Cardiac muscle cell (in vitro differentiated cells and primary cell): ENCODE data around the gene RAD9B. TPM values are rescaled to one million over a fixed set of nuclear protein-coding genes. Genes with fewer than 3 reads are reported as not detected.
"Not testable (repeated sequence)": the region's sequence is repeated elsewhere in the genome, so short reads cannot be mapped to it uniquely, and the experiment has no call there.

Experiments
- DNase-seq, 2 donors: peaks; one replicate each; pipeline versions ENCODE4 v3.0.0 to v3.0.0-alpha.2; 2010 to 2017; ENCODE audit warnings: low read depth in 1 of 2, low spot score in 1 of 2
- H3K27ac ChIP-seq: fragments of 200-600 bp; sonication (generic); 2 replicates; pipeline ENCODE4 v1.5.1; 2016
- H3K27me3 ChIP-seq: fragments of 200-600 bp; sonication (generic); 2 replicates; pipeline ENCODE4 v1.6.0; 2016; ENCODE audit warnings: control low read depth
- H3K36me3 ChIP-seq: fragments of 200-600 bp; sonication (generic); 2 replicates; pipeline ENCODE4 v1.5.1; 2016; ENCODE audit warnings: control low read depth
- H3K4me1 ChIP-seq: fragments of 200-600 bp; sonication (generic); 2 replicates; pipeline ENCODE4 v1.8.1; 2017; ENCODE audit warnings: low read depth, mild to moderate bottlenecking, mixed run types
- H3K4me3 ChIP-seq: fragments of 200-600 bp; sonication (generic); 2 replicates; pipeline ENCODE4 v1.5.1; 2016; ENCODE audit warnings: mild to moderate bottlenecking
- H3K9me3 ChIP-seq: fragments of 200-600 bp; sonication (generic); 2 replicates; pipeline ENCODE4 v1.5.1; 2017; ENCODE audit warnings: low read depth, mild to moderate bottlenecking, control low read depth
- polyA plus RNA-seq: library from polyadenylated mRNA; unstranded; fragments of >200 nt; fragmentation: Nextera tagmentation; extraction: Ambion mirVana; gene quantifications from 2 replicates; pipeline ENCODE4 v1.2.1, GENCODE V29; 2016
- total RNA-seq: library from RNA; depleted of rRNA; stranded (reverse); fragments of >200 nt; gene quantifications from 2 replicates; pipeline ENCODE4 v1.2.3, GENCODE V29; 2016
- TF ChIP-seq, protein P1 (sequence below): IDR thresholded peaks from 2 replicates; pipeline ENCODE4 v1.5.1; 2012; ENCODE audit warnings: low read depth, mild to moderate bottlenecking, low read length

The RAD9B gene
- total and polyA plus RNA-seq, 2 experiments from 2014 or later: 1.1 to 2.3 TPM

DNA sequence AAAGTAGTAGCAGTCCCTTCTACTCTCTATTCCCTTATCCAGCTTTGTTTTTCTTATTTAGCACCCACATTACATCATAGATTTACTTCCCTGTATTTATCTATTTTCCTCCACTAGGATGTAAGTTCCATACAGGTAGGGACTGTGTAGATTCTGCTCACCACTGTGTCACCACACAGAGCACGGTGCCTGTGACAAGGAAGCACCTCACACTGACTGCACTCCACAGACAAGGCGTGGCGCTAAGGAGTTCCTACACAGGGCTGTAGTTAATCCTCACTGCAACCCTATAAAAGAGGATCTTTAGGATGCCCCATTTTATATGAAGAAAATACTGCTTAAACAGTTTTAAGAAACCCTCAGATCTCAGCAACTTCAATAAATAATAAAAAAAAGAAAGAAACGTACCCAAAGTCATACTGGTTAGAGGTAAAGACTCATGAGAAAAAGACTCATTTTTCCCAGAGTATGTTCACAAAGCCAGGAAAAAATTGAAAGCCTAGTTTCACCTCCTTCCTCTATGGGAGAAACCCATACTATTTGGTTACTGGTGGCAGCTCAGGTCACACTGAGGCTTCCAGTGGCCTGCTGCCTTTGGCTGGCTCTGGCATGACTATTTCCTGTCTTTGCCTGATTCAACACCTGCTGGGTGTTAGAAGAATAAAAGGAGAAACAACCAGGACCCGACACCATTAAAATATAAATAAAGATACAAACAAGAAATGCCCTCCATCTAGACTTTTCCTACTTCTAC is 36.9 kb downstream of the RAD9B start:
- Histone ChIP-seq H3K27ac (peak overlapping the region; percentile 83), H3K36me3 (peaks cover 4% of the 10 kb centered on the region), H3K4me3 (no peak overlapping the region), H3K27me3 (no peaks in the 10 kb centered on the region), H3K9me3 (no peaks in the 10 kb centered on the region), H3K4me1 (peaks cover 74% of the 10 kb centered on the region)
- no peak for DNase-seq
- TF ChIP-seq, protein P1, sequence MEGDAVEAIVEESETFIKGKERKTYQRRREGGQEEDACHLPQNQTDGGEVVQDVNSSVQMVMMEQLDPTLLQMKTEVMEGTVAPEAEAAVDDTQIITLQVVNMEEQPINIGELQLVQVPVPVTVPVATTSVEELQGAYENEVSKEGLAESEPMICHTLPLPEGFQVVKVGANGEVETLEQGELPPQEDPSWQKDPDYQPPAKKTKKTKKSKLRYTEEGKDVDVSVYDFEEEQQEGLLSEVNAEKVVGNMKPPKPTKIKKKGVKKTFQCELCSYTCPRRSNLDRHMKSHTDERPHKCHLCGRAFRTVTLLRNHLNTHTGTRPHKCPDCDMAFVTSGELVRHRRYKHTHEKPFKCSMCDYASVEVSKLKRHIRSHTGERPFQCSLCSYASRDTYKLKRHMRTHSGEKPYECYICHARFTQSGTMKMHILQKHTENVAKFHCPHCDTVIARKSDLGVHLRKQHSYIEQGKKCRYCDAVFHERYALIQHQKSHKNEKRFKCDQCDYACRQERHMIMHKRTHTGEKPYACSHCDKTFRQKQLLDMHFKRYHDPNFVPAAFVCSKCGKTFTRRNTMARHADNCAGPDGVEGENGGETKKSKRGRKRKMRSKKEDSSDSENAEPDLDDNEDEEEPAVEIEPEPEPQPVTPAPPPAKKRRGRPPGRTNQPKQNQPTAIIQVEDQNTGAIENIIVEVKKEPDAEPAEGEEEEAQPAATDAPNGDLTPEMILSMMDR: no peak

DNA sequence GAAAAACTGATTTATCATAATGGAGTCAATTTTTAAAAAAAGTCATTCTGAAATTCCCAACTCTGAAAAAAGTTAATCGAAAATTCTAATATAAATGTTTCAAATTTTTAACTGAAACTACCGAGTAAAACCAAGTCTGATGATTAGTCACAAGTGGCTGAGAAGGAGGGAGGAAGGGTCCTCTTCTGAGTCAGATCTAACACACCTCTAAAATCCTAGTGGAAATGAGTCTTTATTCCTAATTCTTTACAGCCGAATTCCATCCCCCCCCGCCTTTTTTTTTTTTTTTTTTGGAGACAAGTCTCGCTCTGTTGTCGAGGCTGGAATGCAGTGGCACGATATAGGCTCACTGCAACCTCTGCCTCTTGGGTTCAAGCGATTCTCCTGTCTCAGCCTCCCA is 37.9 kb downstream of the RAD9B start:
- H3K36me3 ChIP-seq: peaks cover 4% of the 10 kb centered on the region
- no peaks in the 10 kb centered on the region for H3K27me3 ChIP-seq
- H3K4me3 ChIP-seq: no peak overlapping the region
- TF ChIP-seq, protein P1: no peak
- H3K27ac ChIP-seq: peak overlapping the region; percentile 83
- H3K4me1 ChIP-seq: peaks cover 66% of the 10 kb centered on the region
- no peaks in the 10 kb centered on the region for H3K9me3 ChIP-seq
- no peak for DNase-seq

DNA sequence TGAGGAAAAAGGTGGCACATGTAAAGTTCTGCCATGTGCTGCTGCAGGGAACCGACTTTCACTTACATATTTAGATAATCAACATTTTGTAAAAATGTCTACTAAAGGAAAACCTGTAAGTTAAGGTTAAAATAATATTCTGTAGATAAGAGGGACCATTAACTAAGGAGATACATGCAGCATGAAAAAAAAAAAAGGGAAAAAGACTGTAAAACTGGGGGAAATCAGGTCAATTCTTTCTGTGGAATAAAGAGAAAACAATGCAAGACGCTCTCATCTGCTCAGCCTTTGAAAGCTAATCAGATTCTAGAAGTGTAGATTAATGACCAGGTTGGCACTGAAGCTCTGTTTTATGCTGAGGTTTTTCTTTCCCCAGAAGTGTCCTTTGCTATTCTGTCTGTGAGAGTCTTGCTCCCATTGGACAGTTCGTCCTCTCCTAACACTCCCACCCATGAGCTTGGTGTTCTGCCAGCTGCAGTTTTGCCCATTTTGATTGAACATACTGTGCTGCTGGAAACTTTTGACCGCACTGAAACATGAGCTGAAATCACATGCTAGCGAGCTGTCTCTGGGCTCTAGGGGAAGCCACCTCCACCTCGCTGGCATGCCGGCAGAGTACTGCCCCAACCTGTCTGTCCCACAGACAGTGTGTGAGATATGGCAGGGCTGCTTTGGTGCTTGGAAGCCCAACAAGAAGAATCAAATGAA is 41.3 kb downstream of the RAD9B start:
- TF ChIP-seq, protein P1: no peak
- peaks cover 40% of the 10 kb centered on the region for H3K4me1 ChIP-seq
- no peaks in the 10 kb centered on the region for H3K27me3 ChIP-seq
- peaks cover 3% of the 10 kb centered on the region for H3K36me3 ChIP-seq
- H3K27ac ChIP-seq: peak overlapping the region; percentile 66
- H3K9me3 ChIP-seq: no peaks in the 10 kb centered on the region
- H3K4me3 ChIP-seq: no peak overlapping the region
- DNase-seq: peak in 1 of 2 donors; percentile 96

DNA sequence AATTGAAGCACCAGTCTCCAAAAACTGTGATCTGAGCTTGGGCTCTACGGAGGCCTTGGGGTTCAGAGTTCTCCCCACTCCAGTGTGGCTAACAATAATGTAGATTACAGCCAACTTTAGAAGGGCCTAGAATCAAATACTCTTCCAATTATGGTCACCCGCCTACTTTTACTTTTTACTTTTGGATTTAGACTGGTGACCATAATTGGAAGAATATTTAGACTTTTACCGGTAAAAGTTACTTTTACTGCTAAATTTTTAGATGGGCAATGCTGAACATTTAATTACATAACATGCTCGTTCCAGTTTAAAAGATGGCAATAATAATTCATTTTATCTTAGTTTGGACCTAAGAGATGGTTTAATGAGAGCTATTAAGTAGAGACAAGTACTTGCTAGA is 41.8 kb downstream of the RAD9B start:
- Histone ChIP-seq H3K4me1 (peaks cover 40% of the 10 kb centered on the region), H3K27ac (peak overlapping the region; percentile 66), H3K4me3 (no peak overlapping the region), H3K36me3 (peaks cover 3% of the 10 kb centered on the region), H3K9me3 (no peaks in the 10 kb centered on the region), H3K27me3 (no peaks in the 10 kb centered on the region)
- no peak for DNase-seq
- TF ChIP-seq, protein P1: no peak

DNA sequence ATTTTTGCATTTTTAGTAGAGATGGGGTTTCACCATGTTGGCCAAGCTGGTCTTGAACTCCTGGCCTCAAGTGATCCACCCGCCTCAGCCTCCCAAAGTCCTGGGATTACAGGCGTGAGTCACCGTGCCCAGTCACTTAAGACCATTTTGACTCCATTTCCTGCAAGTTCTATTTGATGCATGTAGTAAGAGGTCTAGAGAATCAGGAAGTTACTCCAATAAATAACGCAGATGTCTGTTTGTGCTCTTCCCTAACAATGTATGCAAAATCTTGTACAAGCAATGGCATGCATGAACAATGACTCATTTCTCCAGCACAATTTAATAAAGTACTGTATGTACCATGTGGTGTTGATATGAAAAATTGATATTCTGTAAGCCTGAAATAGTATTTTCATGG is 43.1 kb downstream of the RAD9B start:
- peak overlapping the region; percentile 49 for H3K27ac ChIP-seq
- H3K27me3 ChIP-seq, H3K9me3 ChIP-seq, H3K4me3 ChIP-seq, H3K36me3 ChIP-seq: not testable (repeated sequence)
- peaks cover 39% of the 10 kb centered on the region for H3K4me1 ChIP-seq
- peak in 1 of 2 donors; percentile 85 for DNase-seq

DNA sequence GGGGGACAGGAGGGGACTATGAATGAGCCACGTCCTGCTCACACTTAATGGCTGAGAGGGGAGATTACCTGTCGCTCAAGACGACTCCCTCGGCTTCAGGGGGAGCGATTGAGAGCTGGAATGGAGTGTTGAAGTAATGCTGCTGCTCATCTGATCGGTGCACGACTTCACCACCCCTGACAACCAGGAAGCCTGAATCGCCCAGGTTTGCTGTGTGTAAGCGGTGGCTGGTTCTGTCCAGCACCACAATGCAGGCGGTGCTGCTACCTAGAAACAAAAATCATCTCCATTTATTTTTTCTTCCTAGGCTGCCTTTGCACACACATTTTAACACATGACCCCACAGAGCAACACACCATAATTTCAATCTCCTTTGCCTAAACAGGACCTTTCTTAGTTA is 43.7 kb downstream of the RAD9B start:
- Histone ChIP-seq H3K36me3 (peaks cover 3% of the 10 kb centered on the region), H3K27me3 (no peaks in the 10 kb centered on the region), H3K4me3 (no peak overlapping the region), H3K9me3 (no peaks in the 10 kb centered on the region), H3K4me1 (peaks cover 43% of the 10 kb centered on the region), H3K27ac (peak overlapping the region; percentile 49)
- DNase-seq: no peak
- TF ChIP-seq, protein P1: no peak
